Measurements from ENCODE around the gene ZPBP2.
"Not testable (repeated sequence)": the region's sequence is repeated elsewhere in the genome, so short reads cannot be mapped to it uniquely, and the experiment has no call there.

ZPBP2 gene

GRCh38 chr17:39870776-39871175 lies 2.8 kb downstream of the ZPBP2 start:
- no peak for TF ChIP-seq YY1 (IDR thresholded peaks at IDR 0.05; ENCODE audit: insufficient read depth, insufficient read length)
- no peak for TF ChIP-seq SUZ12 (IDR thresholded peaks at IDR 0.05; ENCODE audit: extremely low read depth, insufficient read depth, insufficient read length)
- no peak for TF ChIP-seq ZNF274 (IDR thresholded peaks at IDR 0.05; ENCODE audit: low read depth, low read length)
- no peak overlapping the region for H3K9ac ChIP-seq (ENCODE audit: insufficient read length, low read depth)
- no peaks in the 10 kb centered on the region for H3K4me1 ChIP-seq (ENCODE audit: insufficient read depth, insufficient read length)
- H3K36me3 ChIP-seq (ENCODE audit: insufficient read depth, insufficient read length, low read length) = no peaks in the 10 kb centered on the region
- DNase-seq (ENCODE audit: low read depth, low spot score) = no peak
- peaks cover 5% of the 10 kb centered on the region; the same call in 1 of the 2 replicates for H3K9me3 ChIP-seq (ENCODE audit: insufficient read depth, low read length)
- no peak overlapping the region for H3K4me3 ChIP-seq (ENCODE audit: insufficient read length, low read depth)
- peaks cover 24% of the 10 kb centered on the region for H3K27me3 ChIP-seq (ENCODE audit: insufficient read depth, insufficient read length)

GRCh38 chr17:39871801-39872200 lies 3.8 kb downstream of the ZPBP2 start:
- Histone ChIP-seq H3K9ac (ENCODE audit: insufficient read length, low read depth) (no peak overlapping the region), H3K4me3 (ENCODE audit: insufficient read length, low read depth) (no peak overlapping the region), H3K4me1 (ENCODE audit: insufficient read depth, insufficient read length) (no peaks in the 10 kb centered on the region), H3K9me3 (ENCODE audit: insufficient read depth, low read length) (peaks cover 5% of the 10 kb centered on the region; the same call in 1 of the 2 replicates), H3K36me3 (ENCODE audit: insufficient read depth, insufficient read length, low read length) (no peaks in the 10 kb centered on the region), H3K27me3 (ENCODE audit: insufficient read depth, insufficient read length) (peaks cover 16% of the 10 kb centered on the region)
- no peak for DNase-seq (ENCODE audit: low read depth, low spot score)
- TF ChIP-seq SUZ12 (IDR thresholded peaks at IDR 0.05; ENCODE audit: extremely low read depth, insufficient read depth, insufficient read length) (no peak), ZNF274 (IDR thresholded peaks at IDR 0.05; ENCODE audit: low read depth, low read length) (no peak), YY1 (IDR thresholded peaks at IDR 0.05; ENCODE audit: insufficient read depth, insufficient read length) (no peak)

- Histone ChIP-seq H3K27me3 (ENCODE audit: insufficient read depth, insufficient read length) (peaks cover 8% of the 10 kb centered on the region), H3K4me3 (ENCODE audit: insufficient read length, low read depth) (no peak overlapping the region), H3K9me3 (ENCODE audit: insufficient read depth, low read length) (peaks cover 4% of the 10 kb centered on the region; the same call in 1 of the 2 replicates), H3K9ac (ENCODE audit: insufficient read length, low read depth) (no peak overlapping the region), H3K4me1 (ENCODE audit: insufficient read depth, insufficient read length) (no peaks in the 10 kb centered on the region), H3K36me3 (ENCODE audit: insufficient read depth, insufficient read length, low read length) (no peaks in the 10 kb centered on the region)
- TF ChIP-seq YY1 (IDR thresholded peaks at IDR 0.05; ENCODE audit: insufficient read depth, insufficient read length) (no peak), SUZ12 (IDR thresholded peaks at IDR 0.05; ENCODE audit: extremely low read depth, insufficient read depth, insufficient read length) (no peak), ZNF274 (IDR thresholded peaks at IDR 0.05; ENCODE audit: low read depth, low read length) (no peak)
- no peak for DNase-seq (ENCODE audit: low read depth, low spot score)
Observed at GRCh38 chr17:39872751-39873150, 4.7 kb downstream of the ZPBP2 start.

- not testable (repeated sequence) for H3K4me3 ChIP-seq (ENCODE audit: insufficient read length, low read depth); H3K27me3 ChIP-seq (ENCODE audit: insufficient read depth, insufficient read length); H3K4me1 ChIP-seq (ENCODE audit: insufficient read depth, insufficient read length); H3K9ac ChIP-seq (ENCODE audit: insufficient read length, low read depth); DNase-seq (ENCODE audit: low read depth, low spot score); H3K9me3 ChIP-seq (ENCODE audit: insufficient read depth, low read length); H3K36me3 ChIP-seq (ENCODE audit: insufficient read depth, insufficient read length, low read length)
Observed at GRCh38 chr17:39886102-39886501, 18.1 kb downstream of the ZPBP2 start.

GRCh38 chr17:39887078-39887477 lies 19.1 kb downstream of the ZPBP2 start:
- Histone ChIP-seq H3K9ac (ENCODE audit: insufficient read length, low read depth) (no peak overlapping the region), H3K27me3 (ENCODE audit: insufficient read depth, insufficient read length) (no peaks in the 10 kb centered on the region), H3K36me3 (ENCODE audit: insufficient read depth, insufficient read length, low read length) (no peaks in the 10 kb centered on the region), H3K9me3 (ENCODE audit: insufficient read depth, low read length) (no peaks in the 10 kb centered on the region), H3K4me1 (ENCODE audit: insufficient read depth, insufficient read length) (no peaks in the 10 kb centered on the region), H3K4me3 (ENCODE audit: insufficient read length, low read depth) (no peak overlapping the region)
- DNase-seq (ENCODE audit: low read depth, low spot score) = no peak
- TF ChIP-seq SUZ12 (IDR thresholded peaks at IDR 0.05; ENCODE audit: extremely low read depth, insufficient read depth, insufficient read length) (no peak), ZNF274 (IDR thresholded peaks at IDR 0.05; ENCODE audit: low read depth, low read length) (no peak), YY1 (IDR thresholded peaks at IDR 0.05; ENCODE audit: insufficient read depth, insufficient read length) (no peak)

GRCh38 chr17:39889200-39889599 lies 21.2 kb downstream of the ZPBP2 start:
- TF ChIP-seq SUZ12 (IDR thresholded peaks at IDR 0.05; ENCODE audit: extremely low read depth, insufficient read depth, insufficient read length) (no peak), YY1 (IDR thresholded peaks at IDR 0.05; ENCODE audit: insufficient read depth, insufficient read length) (no peak), ZNF274 (IDR thresholded peaks at IDR 0.05; ENCODE audit: low read depth, low read length) (no peak)
- Histone ChIP-seq H3K27me3 (ENCODE audit: insufficient read depth, insufficient read length) (no peaks in the 10 kb centered on the region), H3K4me1 (ENCODE audit: insufficient read depth, insufficient read length) (no peaks in the 10 kb centered on the region), H3K9me3 (ENCODE audit: insufficient read depth, low read length) (no peaks in the 10 kb centered on the region), H3K9ac (ENCODE audit: insufficient read length, low read depth) (no peak overlapping the region), H3K4me3 (ENCODE audit: insufficient read length, low read depth) (no peak overlapping the region), H3K36me3 (ENCODE audit: insufficient read depth, insufficient read length, low read length) (no peaks in the 10 kb centered on the region)
- no peak for DNase-seq (ENCODE audit: low read depth, low spot score)

- H3K27me3 ChIP-seq (ENCODE audit: insufficient read depth, insufficient read length) = no peaks in the 10 kb centered on the region
- H3K4me3 ChIP-seq (ENCODE audit: insufficient read length, low read depth) = no peak overlapping the region
- H3K9ac ChIP-seq (ENCODE audit: insufficient read length, low read depth) = no peak overlapping the region
- H3K4me1 ChIP-seq (ENCODE audit: insufficient read depth, insufficient read length) = no peaks in the 10 kb centered on the region
- TF ChIP-seq ZNF274 (IDR thresholded peaks at IDR 0.05; ENCODE audit: low read depth, low read length) (no peak), YY1 (IDR thresholded peaks at IDR 0.05; ENCODE audit: insufficient read depth, insufficient read length) (no peak), SUZ12 (IDR thresholded peaks at IDR 0.05; ENCODE audit: extremely low read depth, insufficient read depth, insufficient read length) (no peak)
- H3K36me3 ChIP-seq (ENCODE audit: insufficient read depth, insufficient read length, low read length) = no peaks in the 10 kb centered on the region
- no peaks in the 10 kb centered on the region for H3K9me3 ChIP-seq (ENCODE audit: insufficient read depth, low read length)
- no peak for DNase-seq (ENCODE audit: low read depth, low spot score)
Observed at GRCh38 chr17:39894681-39895376, 26.8 kb downstream of the ZPBP2 start.
